ENCODE measurements around the gene B3GNT9. TPM values are rescaled to one million over a fixed set of nuclear protein-coding genes. Genes with fewer than 3 reads are reported as not detected.

B3GNT9 gene
- total and polyA plus RNA-seq, 2 donors = 22.4 to 26.4 TPM

DNA sequence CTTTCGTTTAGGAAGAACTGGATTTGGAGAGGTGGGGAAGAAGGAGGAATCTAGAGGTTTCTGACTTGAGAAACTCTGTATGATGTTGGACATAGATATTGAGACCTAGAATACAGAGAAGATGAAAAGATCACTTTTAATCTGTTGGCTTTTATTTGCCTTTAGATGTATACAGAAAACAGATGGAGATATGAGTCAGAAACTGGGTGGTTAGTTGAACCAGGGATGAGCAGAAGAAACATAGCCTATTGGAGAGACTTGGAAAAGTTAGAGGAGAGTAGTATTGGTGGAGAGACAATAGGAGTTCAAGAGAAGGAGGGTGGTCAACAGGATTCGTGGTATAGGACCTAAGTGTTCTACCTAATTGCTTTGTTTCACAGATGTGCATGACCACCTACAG is 36.0 kb downstream of the B3GNT9 start:
- Histone ChIP-seq H3K27ac (ENCODE audit: low read depth) (no peak overlapping the region), H3K4me1 (ENCODE audit: insufficient read depth) (no peaks in the 10 kb centered on the region), H3K4me3 (ENCODE audit: low read depth, low read length) (no peak overlapping the region), H3K36me3 (ENCODE audit: insufficient read depth) (no peaks in the 10 kb centered on the region)
- DNase-seq (ENCODE audit: extremely low spot score) = no peak
- 72% methylated on average over 2 of the region's 2 CpGs for WGBS

GRCh38 chr16:67112591-67113399 is 38.0 kb downstream of the B3GNT9 start:
- WGBS = 76% methylated on average over 4 of the region's 4 CpGs
- no peaks in the 10 kb centered on the region for H3K36me3 ChIP-seq (ENCODE audit: insufficient read depth)
- no peak overlapping the region for H3K4me3 ChIP-seq (ENCODE audit: low read depth, low read length)
- H3K27ac ChIP-seq (ENCODE audit: low read depth) = no peak overlapping the region
- DNase-seq (ENCODE audit: extremely low spot score) = no peak
- no peaks in the 10 kb centered on the region for H3K4me1 ChIP-seq (ENCODE audit: insufficient read depth)

DNA sequence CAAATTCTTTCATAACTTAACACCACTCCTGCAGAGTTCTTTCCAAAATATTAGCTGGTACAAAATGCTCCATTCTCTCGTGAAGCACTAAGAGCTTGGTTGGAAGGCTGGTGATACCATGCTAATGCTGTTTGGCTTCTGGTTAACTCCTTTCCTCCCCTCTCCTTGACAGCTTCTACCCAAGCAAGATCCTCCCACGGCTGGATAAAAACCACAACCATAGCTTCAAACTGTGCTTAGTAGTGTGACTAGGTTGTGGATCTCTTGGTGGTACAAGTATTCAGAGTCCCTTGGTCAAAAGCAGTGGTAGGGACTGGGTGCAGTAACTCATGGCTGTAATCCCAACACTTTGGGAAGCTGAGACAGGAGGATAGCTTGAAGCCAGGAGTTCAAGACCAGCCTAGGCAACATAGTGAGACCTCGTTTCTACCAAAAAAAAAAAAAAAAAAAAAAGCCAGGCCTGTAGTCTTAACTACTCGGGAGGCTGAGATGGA is 38.8 kb downstream of the B3GNT9 start:
- Histone ChIP-seq H3K4me1 (ENCODE audit: insufficient read depth) (no peaks in the 10 kb centered on the region), H3K4me3 (ENCODE audit: low read depth, low read length) (no peak overlapping the region), H3K36me3 (ENCODE audit: insufficient read depth) (no peaks in the 10 kb centered on the region), H3K27ac (ENCODE audit: low read depth) (no peak overlapping the region)
- 84% methylated on average over 4 of the region's 4 CpGs for WGBS
- DNase-seq (ENCODE audit: extremely low spot score) = no peak

GRCh38 chr16:67109407-67110135 is 41.2 kb downstream of the B3GNT9 start, which contains the start of gene PHAF1:
TSS of gene PHAF1 (plus strand) at chr16:67109941. CDS start at chr16:67110176, 235 bp downstream.
- Histone ChIP-seq H3K4me3 (ENCODE audit: low read depth, low read length) (peak within 1 kb of the TSS; percentile 96), H3K27ac (ENCODE audit: low read depth) (peak within 1 kb of the TSS; percentile 48), H3K36me3 (ENCODE audit: insufficient read depth) (no peaks in the 10 kb centered on the region), H3K4me1 (ENCODE audit: insufficient read depth) (no peaks in the 10 kb centered on the region)
- peak; percentile 74 for DNase-seq (ENCODE audit: extremely low spot score)
- WGBS = 1% methylated on average over 63 of the region's 63 CpGs

DNA sequence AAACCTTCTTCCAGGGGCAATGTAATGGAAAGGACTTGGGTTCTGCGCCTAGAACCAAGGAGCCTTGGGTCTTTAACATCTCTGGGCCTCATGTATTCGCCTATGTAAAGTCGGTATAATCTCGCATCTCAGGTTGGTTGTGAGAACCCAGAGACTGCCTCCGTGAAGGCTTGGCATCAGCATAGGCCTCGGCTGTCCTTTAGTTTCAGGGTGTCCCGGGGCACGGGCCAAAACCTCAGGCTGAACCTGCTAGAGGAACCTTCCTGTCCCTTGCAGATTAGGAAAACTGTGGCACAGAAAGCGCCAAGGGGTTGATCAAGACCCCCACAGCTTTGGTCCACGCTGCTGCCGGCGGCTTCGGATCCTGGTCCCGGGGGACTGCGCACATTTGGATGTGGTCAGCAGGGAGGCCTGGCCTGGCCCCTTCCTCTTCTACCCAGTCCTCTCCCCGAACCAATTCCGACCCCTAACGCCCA is 41.8 kb downstream of the B3GNT9 start:
- no peak for DNase-seq (ENCODE audit: extremely low spot score)
- no peaks in the 10 kb centered on the region for H3K4me1 ChIP-seq (ENCODE audit: insufficient read depth)
- peak overlapping the region; percentile 48 for H3K27ac ChIP-seq (ENCODE audit: low read depth)
- WGBS = 65% methylated on average over 18 of the region's 18 CpGs
- no peaks in the 10 kb centered on the region for H3K36me3 ChIP-seq (ENCODE audit: insufficient read depth)
- peak overlapping the region; percentile 11 for H3K4me3 ChIP-seq (ENCODE audit: low read depth, low read length)

DNA sequence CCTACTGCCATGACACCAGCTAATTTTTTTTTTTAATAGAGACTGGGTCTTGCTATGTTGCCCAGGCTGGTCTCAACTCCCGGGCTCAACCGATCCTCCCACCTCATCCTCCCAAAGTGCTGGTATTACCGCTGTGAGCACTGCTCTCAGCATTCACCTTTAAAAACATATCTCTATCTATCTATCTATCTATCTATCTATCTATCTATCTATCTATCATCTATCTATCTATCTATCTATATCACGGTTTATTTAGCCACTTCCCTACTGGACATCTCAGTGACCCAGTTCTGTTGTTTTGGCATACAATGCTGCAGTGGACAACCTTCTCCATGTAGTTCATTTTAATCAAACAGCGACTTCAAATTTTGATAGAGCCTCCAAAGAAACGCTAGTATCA is 42.3 kb downstream of the B3GNT9 start:
- H3K27ac ChIP-seq (ENCODE audit: low read depth) = no peak overlapping the region
- H3K4me1 ChIP-seq (ENCODE audit: insufficient read depth) = no peaks in the 10 kb centered on the region
- no peak for DNase-seq (ENCODE audit: extremely low spot score)
- no peak overlapping the region for H3K4me3 ChIP-seq (ENCODE audit: low read depth, low read length)
- H3K36me3 ChIP-seq (ENCODE audit: insufficient read depth) = no peaks in the 10 kb centered on the region
- 96% methylated on average over 6 of the region's 6 CpGs for WGBS

GRCh38 chr16:67105881-67106280 is 44.9 kb downstream of the B3GNT9 start:
- no peak for DNase-seq (ENCODE audit: extremely low spot score)
- Histone ChIP-seq H3K4me3 (ENCODE audit: low read depth, low read length) (no peak overlapping the region), H3K27ac (ENCODE audit: low read depth) (no peak overlapping the region), H3K36me3 (ENCODE audit: insufficient read depth) (no peaks in the 10 kb centered on the region), H3K4me1 (ENCODE audit: insufficient read depth) (no peaks in the 10 kb centered on the region)
- 67% methylated on average over 5 of the region's 5 CpGs for WGBS

DNA sequence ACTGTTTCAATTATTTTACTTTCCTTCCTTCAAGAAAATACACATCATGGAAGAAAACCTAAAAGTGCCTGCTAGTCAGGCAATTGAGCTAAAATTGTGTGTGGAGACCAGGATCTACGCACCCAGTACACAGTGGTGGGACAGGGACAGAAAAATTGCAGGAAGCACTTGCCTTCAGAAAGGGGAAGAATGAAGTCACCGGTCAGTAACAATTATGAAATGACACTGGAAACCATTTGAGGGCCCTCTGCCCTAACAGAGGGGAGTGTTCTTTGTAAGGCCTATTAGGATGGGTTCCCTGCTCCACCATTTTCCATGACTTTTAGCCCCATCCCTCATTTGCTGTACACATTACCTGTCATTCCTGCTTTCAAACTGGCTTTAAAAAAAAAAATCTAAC is 45.6 kb downstream of the B3GNT9 start:
- Histone ChIP-seq H3K27ac (ENCODE audit: low read depth) (no peak overlapping the region), H3K4me1 (ENCODE audit: insufficient read depth) (no peaks in the 10 kb centered on the region), H3K4me3 (ENCODE audit: low read depth, low read length) (no peak overlapping the region), H3K36me3 (ENCODE audit: insufficient read depth) (no peaks in the 10 kb centered on the region)
- DNase-seq (ENCODE audit: extremely low spot score) = no peak
- 85% methylated on average over 2 of the region's 2 CpGs for WGBS

GRCh38 chr16:67104845-67105244 is 46.0 kb downstream of the B3GNT9 start:
- Histone ChIP-seq H3K4me1 (ENCODE audit: insufficient read depth) (no peaks in the 10 kb centered on the region), H3K27ac (ENCODE audit: low read depth) (no peak overlapping the region), H3K4me3 (ENCODE audit: low read depth, low read length) (no peak overlapping the region), H3K36me3 (ENCODE audit: insufficient read depth) (no peaks in the 10 kb centered on the region)
- 82% methylated on average over 6 of the region's 6 CpGs for WGBS
- no peak for DNase-seq (ENCODE audit: extremely low spot score)

GRCh38 chr16:67104061-67104460 is 46.7 kb downstream of the B3GNT9 start:
- no peak for DNase-seq (ENCODE audit: extremely low spot score)
- H3K27ac ChIP-seq (ENCODE audit: low read depth) = no peak overlapping the region
- no peak overlapping the region for H3K4me3 ChIP-seq (ENCODE audit: low read depth, low read length)
- 65% methylated on average over 4 of the region's 4 CpGs for WGBS
- no peaks in the 10 kb centered on the region for H3K4me1 ChIP-seq (ENCODE audit: insufficient read depth)
- H3K36me3 ChIP-seq (ENCODE audit: insufficient read depth) = no peaks in the 10 kb centered on the region

DNA sequence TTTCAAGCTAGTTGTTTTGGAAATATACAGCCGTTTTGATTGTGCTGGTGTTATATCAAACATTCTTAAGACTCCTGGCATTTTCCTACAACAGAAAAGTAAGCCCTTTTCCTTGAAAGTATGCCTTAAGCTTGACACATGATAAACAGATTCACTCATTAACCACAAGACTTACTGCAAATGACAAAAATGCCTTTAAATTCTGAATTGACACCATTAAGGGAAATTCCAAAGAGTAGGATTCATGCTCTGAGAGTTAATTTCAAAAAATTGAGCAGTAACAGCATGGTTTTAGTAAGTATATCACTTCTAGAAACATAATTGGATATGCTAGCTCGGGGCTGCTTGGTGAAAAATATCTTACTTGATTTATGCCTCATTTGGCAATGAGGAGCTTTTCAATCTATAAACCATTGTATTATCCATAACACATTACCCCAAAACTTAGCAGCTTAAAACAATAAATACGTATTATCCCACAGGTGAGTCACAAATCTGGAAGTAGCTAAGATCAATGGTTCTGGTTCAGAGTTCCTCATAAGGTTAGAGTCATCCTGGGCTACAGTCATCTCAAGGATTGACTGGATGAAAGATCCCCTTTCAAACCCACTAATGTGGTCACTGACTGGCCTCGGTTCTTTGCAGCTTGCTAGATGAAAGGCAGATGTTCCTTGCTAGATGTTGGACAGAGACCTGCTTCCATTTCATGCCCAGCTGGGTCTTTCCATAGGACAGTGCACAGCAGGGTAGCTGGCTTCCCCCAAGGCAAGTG is 49.3 kb downstream of the B3GNT9 start:
- Histone ChIP-seq H3K36me3 (ENCODE audit: insufficient read depth) (no peaks in the 10 kb centered on the region), H3K4me3 (ENCODE audit: low read depth, low read length) (no peak overlapping the region), H3K27ac (ENCODE audit: low read depth) (no peak overlapping the region), H3K4me1 (ENCODE audit: insufficient read depth) (no peaks in the 10 kb centered on the region)
- DNase-seq (ENCODE audit: extremely low spot score) = no peak
- 84% methylated on average over 4 of the region's 4 CpGs for WGBS

DNA sequence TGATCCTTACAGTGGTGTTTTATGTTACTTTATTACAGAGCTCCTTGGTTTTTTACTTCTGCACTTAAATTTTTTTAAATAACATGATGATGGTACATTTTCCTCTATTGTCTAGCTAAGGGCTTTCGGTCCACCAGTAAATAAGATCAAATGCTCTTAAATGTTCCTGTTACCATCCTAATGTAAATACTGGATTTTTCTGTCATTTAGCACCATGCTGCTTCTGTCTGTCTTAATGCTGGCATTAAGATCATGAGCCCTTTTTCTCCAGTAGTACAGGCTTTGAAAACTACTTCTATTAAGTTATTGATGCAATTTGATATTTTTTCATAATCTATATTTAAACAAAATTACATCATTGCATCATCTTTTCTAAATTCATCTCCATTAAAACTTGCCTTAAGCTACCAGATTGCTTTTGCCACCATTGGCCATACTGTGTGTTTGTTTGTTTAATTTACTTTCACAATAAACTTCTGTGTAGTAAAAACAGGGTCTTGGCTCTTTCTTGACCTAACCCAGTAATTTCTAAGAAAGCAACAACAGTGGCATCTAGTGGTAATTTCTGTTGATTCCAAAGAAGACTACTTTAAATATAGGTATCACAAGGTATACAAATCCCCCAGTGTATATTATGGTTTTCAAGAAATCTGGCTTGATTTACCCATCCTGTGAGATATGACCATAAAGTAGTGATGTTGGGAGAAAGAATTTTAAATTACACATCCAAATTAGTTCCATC is 50.1 kb downstream of the B3GNT9 start:
- WGBS = 90% methylated on average over 1 of the region's 1 CpG

DNA sequence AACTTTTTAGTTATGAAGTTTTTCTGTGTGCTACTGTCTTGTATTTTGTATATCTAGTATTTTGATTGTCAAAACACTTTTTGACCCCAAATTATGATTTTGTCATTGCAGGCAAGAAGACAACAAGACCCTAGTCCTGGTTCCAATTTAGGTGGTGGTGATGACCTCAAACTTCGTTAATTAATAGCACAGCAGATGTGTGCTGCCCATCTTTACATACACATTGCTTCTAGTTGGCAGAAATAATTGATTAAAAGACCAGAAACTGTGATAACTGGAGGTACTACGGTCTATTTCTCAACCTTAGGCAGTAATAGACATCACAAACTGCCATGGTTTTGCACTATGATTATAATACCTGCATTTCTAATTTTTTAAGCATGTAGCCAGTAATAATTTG is 52.2 kb downstream of the B3GNT9 start:
- H3K27ac ChIP-seq (ENCODE audit: low read depth) = no peak overlapping the region
- DNase-seq (ENCODE audit: extremely low spot score) = no peak
- no peak overlapping the region for H3K4me3 ChIP-seq (ENCODE audit: low read depth, low read length)
- H3K36me3 ChIP-seq (ENCODE audit: insufficient read depth) = no peaks in the 10 kb centered on the region
- no peaks in the 10 kb centered on the region for H3K4me1 ChIP-seq (ENCODE audit: insufficient read depth)
- WGBS = 94% methylated on average over 2 of the region's 2 CpGs

More for the DNA sequence above, 50.1 kb downstream of the B3GNT9 start:
- H3K27ac ChIP-seq (ENCODE audit: low read depth) = no peak overlapping the region
- no peak overlapping the region for H3K4me3 ChIP-seq (ENCODE audit: low read depth, low read length)
- DNase-seq (ENCODE audit: extremely low spot score) = no peak
- H3K4me1 ChIP-seq (ENCODE audit: insufficient read depth) = no peaks in the 10 kb centered on the region
- H3K36me3 ChIP-seq (ENCODE audit: insufficient read depth) = no peaks in the 10 kb centered on the region
